Measurements from ENCODE around the gene DPP3.

DPP3 gene

DNA sequence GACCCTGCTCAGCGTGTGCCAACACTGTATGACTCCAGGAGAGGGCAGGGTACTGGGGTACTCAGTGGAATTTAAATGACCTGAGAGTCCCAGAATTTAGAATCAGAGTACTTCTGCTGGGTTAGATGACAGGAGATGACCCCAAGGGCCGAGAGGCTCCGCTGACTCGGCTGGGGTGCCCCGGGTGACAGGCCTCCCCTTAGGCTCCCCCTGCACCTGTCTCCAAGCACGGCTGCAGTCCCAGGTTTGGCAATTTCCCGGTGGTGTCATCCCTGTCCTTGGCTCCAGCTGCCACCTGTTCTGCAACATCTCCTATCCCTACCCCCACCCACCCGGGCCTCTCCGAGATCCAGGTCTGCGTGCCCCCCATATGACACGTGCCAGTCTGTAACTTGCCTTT lies 67.8 kb downstream of the DPP3 start:
- TF ChIP-seq GATA2 (IDR thresholded peaks at IDR 0.05; ENCODE audit: low read depth, low read length) (no peak), GATA3 (IDR thresholded peaks at IDR 0.05; ENCODE audit: low read depth, low read length) (no peak)

- TF ChIP-seq GATA3 (IDR thresholded peaks at IDR 0.05; ENCODE audit: low read depth, low read length) (no peak), GATA2 (IDR thresholded peaks at IDR 0.05; ENCODE audit: low read depth, low read length) (no peak)
Observed at GRCh38 chr11:66548774-66549630, 68.8 kb downstream of the DPP3 start.

- TF ChIP-seq GATA3 (IDR thresholded peaks at IDR 0.05; ENCODE audit: low read depth, low read length) (no peak), GATA2 (IDR thresholded peaks at IDR 0.05; ENCODE audit: low read depth, low read length) (no peak)
Observed at GRCh38 chr11:66549696-66550095, 69.5 kb downstream of the DPP3 start.

- TF ChIP-seq GATA3 (IDR thresholded peaks at IDR 0.05; ENCODE audit: low read depth, low read length) (no peak), GATA2 (IDR thresholded peaks at IDR 0.05; ENCODE audit: low read depth, low read length) (no peak)
Observed at GRCh38 chr11:66550887-66551286, 70.7 kb downstream of the DPP3 start.

- no peak for TF ChIP-seq GATA2 (IDR thresholded peaks at IDR 0.05; ENCODE audit: low read depth, low read length)
- TF ChIP-seq GATA3 (IDR thresholded peaks at IDR 0.05; ENCODE audit: low read depth, low read length) = no peak
Observed at GRCh38 chr11:66554602-66555001, 74.4 kb downstream of the DPP3 start.

DNA sequence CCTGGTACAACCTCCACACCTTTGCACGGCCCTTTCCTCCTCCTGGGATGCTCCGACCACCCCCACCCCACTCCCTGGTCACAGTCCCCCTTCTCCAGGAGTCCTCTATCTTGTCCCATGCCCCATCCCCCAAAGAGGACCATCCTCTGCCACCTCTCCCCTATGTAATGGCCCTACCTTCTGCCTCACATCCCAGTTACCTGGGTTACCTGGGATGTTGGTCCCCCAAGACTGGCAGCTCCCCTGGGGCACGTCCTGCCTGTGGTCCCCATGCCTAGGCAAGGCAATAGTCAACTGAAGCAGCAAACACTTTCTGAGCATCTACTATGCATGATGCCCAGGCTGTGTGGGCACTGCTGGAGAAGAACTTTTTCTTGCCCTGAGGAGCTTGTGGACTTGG lies 75.2 kb downstream of the DPP3 start:
- no peak for TF ChIP-seq GATA3 (IDR thresholded peaks at IDR 0.05; ENCODE audit: low read depth, low read length)
- TF ChIP-seq GATA2 (IDR thresholded peaks at IDR 0.05; ENCODE audit: low read depth, low read length) = no peak

DNA sequence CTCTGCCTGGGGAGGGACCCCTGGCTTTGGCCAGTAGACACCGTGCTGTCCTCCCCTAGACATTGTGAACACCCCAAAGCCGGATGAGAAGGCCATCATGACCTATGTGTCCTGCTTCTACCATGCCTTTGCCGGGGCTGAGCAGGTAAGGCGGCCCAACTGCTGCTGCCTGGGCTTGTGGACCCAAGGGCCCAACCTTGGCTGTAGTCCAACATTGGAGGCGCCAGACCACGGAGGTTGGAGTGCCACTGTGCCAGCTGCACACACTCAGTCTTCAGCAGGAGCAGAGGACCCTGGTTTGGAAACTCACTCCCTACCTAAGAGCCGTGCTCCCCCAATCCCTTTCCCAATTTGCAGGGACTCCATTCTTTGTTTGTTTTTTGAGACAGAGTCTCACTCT lies 75.9 kb downstream of the DPP3 start:
- TF ChIP-seq GATA3 (IDR thresholded peaks at IDR 0.05; ENCODE audit: low read depth, low read length) (no peak), GATA2 (IDR thresholded peaks at IDR 0.05; ENCODE audit: low read depth, low read length) (no peak)

DNA sequence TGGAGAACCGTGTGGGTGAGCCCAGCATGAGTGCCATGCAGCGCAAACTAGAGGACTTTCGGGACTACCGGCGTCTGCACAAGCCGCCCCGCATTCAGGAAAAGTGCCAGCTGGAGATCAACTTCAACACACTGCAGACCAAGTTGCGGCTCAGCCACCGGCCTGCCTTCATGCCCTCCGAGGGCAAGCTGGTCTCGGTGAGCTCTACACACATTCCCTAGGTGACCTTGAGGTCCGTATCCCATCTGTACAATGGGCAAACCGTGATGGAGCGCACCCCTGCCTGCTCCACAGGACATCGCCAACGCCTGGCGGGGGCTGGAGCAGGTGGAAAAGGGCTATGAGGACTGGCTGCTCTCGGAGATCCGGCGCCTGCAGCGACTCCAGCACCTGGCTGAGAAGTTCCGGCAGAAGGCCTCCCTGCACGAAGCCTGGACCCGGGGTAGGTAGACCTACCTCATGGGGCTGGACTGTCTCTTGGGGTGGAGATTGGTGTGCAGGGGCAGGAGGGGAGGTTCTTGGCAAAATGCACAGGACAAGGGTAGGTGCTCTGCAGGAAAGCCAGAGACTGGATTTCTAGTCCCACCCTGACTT lies 77.6 kb downstream of the DPP3 start:
- TF ChIP-seq GATA3 (IDR thresholded peaks at IDR 0.05; ENCODE audit: low read depth, low read length) = no peak
- TF ChIP-seq GATA2 (IDR thresholded peaks at IDR 0.05; ENCODE audit: low read depth, low read length) = no peak

All from SH-SY5Y (cell line).